ENCODE measurements around the gene DGUOK.
A peak's percentile ranks its signal among the peaks of the same experiment; 100 is the strongest.

DGUOK gene

DNA sequence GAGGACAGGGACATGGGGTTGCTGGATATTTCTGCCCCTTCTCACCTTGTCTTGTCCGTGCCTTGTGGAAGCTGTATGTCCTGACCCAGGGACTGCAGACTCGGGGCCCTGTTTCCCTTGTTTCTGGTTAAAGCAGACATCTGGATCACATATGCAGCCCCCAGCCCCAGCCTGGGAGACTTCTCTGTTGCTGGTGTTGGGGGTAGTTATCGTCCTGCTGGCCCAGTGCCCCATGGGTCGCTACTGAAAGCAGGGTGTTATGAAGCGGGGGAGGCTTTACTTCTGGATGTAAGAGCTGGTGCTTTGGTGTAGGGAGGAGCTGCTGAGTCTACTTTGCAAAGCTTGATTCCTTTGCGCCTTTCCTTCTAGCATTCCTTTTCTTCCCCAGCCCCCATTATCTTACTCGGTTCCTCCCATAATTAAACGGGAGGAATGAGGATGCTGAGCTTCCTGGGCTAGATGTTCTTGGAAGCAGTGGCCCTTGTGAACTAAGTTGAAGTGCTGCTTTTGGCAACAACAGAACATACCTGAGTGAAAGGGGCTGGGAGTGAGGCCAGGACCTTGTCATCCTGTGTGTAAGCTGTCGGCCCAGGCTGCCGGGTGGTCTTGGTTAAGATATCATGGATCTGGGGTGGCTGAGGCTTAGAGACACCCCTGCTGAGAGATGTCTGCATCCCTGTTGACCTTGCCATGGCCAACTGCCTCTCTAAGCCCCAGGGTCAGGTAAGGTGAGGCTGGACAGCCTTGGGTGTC lies 61.4 kb downstream of the DGUOK start:
- no peak overlapping the region for H2BK12ac ChIP-seq (ENCODE audit: low read length)
- H3K27me3 ChIP-seq (ENCODE audit: control insufficient read depth in 3 of 3, insufficient read depth in 3 of 3, low read depth in 1 of 3, low read length in 3 of 3), result peaks cover 0 to 11% (median 3%) of the 10 kb centered on the region in 3 experiments
- H3K23ac ChIP-seq (ENCODE audit: low read depth, low read length, poor library complexity), result peak overlapping the region; percentile 32
- H2BK5ac ChIP-seq (ENCODE audit: low read length), result no peak overlapping the region
- peak overlapping the region; percentile 62 for H2AK5ac ChIP-seq (ENCODE audit: low read depth, low read length)
- no peak overlapping the region for H3K4ac ChIP-seq (ENCODE audit: low read length)
- peak overlapping the region; percentile 47 for H3K14ac ChIP-seq (ENCODE audit: low read length)
- peak overlapping the region; percentile 55 for H3K18ac ChIP-seq (ENCODE audit: low read length)
- H3K27ac ChIP-seq (replicated peaks; ENCODE audit: low read length), result no peak overlapping the region
- H4K91ac ChIP-seq (ENCODE audit: low read depth, low read length, poor library complexity), result no peak overlapping the region
- no peak overlapping the region for H3K4me2 ChIP-seq (ENCODE audit: insufficient read depth, low read length, poor library complexity, severe bottlenecking)
- no CpG with 5 or more reads among the region's 10 CpGs for WGBS, 2 donors (ENCODE audit: extremely low coverage in 2 of 2, insufficient read length in 2 of 2, insufficient replicate concordance in 1 of 2)
- H2BK120ac ChIP-seq (ENCODE audit: low read depth, low read length), result peak overlapping the region; percentile 19
- H3K79me1 ChIP-seq (ENCODE audit: low read depth, low read length), result peaks cover 5% of the 10 kb centered on the region
- peaks cover 7 to 64% of the 10 kb centered on the region in 2 donors for H3K36me3 ChIP-seq (replicated peaks in 1 of 2; ENCODE audit: control insufficient read depth in 2 of 2, insufficient read depth in 2 of 2, low read length in 2 of 2)
- no peak for DNase-seq (ENCODE audit: low spot score)
- peaks cover 0 to under 1% of the 10 kb centered on the region in 2 donors for H3K9me3 ChIP-seq (replicated peaks in 1 of 2; ENCODE audit: control insufficient read depth in 2 of 2, insufficient read depth in 1 of 2, low read depth in 1 of 2, low read length in 2 of 2)
- H2BK15ac ChIP-seq (ENCODE audit: low read length), result no peak overlapping the region
- peaks cover 28 to 32% of the 10 kb centered on the region in 2 donors for H3K4me1 ChIP-seq (ENCODE audit: control insufficient read depth in 2 of 2, insufficient read depth in 1 of 2, low read depth in 1 of 2, low read length in 2 of 2)
- no peak overlapping the region for H2AFZ ChIP-seq (ENCODE audit: low read length)
- H3K9ac ChIP-seq (ENCODE audit: low read depth, low read length, poor library complexity), result no peak overlapping the region
- H3K4me3 ChIP-seq (ENCODE audit: low read length in 2 of 2), result peak overlapping the region in 1 of 2 donors; percentile 26
- no peak overlapping the region for H4K8ac ChIP-seq (ENCODE audit: low read depth, low read length)

DNA sequence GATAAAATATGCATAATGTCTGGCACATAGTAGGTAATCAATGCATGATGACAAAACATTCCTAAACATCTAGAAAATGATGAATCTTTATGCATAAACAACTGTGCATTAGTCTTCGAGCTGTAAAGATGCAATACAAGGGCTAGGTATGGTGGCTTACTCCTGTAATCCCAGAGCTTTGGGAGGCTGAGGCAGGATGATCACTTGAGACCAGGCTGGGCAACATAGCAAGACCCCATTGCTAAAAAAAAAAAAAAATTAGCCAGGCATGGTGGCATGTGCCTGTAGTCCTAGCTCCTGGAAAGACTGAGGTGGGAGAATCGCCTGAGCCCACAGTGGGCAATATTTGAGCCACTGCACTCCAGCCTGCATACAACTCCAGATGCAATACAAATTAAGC lies 63.3 kb downstream of the DGUOK start:
- Histone ChIP-seq H3K14ac (ENCODE audit: low read length) (no peak overlapping the region), H3K9ac (ENCODE audit: low read depth, low read length, poor library complexity) (no peak overlapping the region), H3K4me2 (ENCODE audit: insufficient read depth, low read length, poor library complexity, severe bottlenecking) (no peak overlapping the region), H3K9me3 (replicated peaks in 1 of 2; ENCODE audit: control insufficient read depth in 2 of 2, insufficient read depth in 1 of 2, low read depth in 1 of 2, low read length in 2 of 2) (peaks cover 0 to 1% of the 10 kb centered on the region in 2 donors), H3K4me3 (ENCODE audit: low read length in 2 of 2) (no peak overlapping the region), H3K18ac (ENCODE audit: low read length) (no peak overlapping the region), H2BK120ac (ENCODE audit: low read depth, low read length) (no peak overlapping the region), H3K27ac (replicated peaks; ENCODE audit: low read length) (no peak overlapping the region), H3K23ac (ENCODE audit: low read depth, low read length, poor library complexity) (no peak overlapping the region), H4K8ac (ENCODE audit: low read depth, low read length) (no peak overlapping the region), H2AK5ac (ENCODE audit: low read depth, low read length) (no peak overlapping the region), H3K4ac (ENCODE audit: low read length) (no peak overlapping the region), H2BK5ac (ENCODE audit: low read length) (no peak overlapping the region), H3K36me3 (replicated peaks in 1 of 2; ENCODE audit: control insufficient read depth in 2 of 2, insufficient read depth in 2 of 2, low read length in 2 of 2) (peaks cover 7 to 74% of the 10 kb centered on the region in 2 donors), H2AFZ (ENCODE audit: low read length) (no peak overlapping the region), H3K4me1 (ENCODE audit: control insufficient read depth in 2 of 2, insufficient read depth in 1 of 2, low read depth in 1 of 2, low read length in 2 of 2) (peaks cover 23 to 28% of the 10 kb centered on the region in 2 donors), H2BK12ac (ENCODE audit: low read length) (no peak overlapping the region), H3K27me3 (ENCODE audit: control insufficient read depth in 3 of 3, insufficient read depth in 3 of 3, low read depth in 1 of 3, low read length in 3 of 3) (no peaks in the 10 kb centered on the region), H4K91ac (ENCODE audit: low read depth, low read length, poor library complexity) (no peak overlapping the region), H3K79me1 (ENCODE audit: low read depth, low read length) (peaks cover 5% of the 10 kb centered on the region), H2BK15ac (ENCODE audit: low read length) (no peak overlapping the region)
- WGBS, 2 donors (ENCODE audit: extremely low coverage in 2 of 2, insufficient read length in 2 of 2, insufficient replicate concordance in 1 of 2), result no CpG with 5 or more reads among the region's 2 CpGs
- no peak for DNase-seq (ENCODE audit: low spot score)

DNA sequence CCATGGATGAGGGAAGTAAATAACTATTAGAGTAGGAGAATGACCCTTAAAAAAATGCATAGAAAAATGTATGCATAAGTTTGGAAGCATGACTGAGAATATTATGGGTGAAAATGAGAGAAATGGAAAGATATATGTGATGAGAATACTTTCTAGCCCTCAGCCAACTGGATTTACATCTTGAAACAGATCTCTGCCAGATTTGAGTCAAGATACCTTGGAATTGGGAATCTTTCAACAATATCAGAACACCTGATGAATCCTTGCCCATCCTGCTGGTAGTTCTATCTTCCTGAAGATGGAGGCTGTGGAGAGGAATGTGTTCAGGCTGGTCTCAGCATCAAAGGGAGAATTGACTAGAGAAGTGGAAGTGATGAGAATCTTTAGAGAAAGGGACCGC lies 63.9 kb downstream of the DGUOK start:
- Histone ChIP-seq H4K8ac (ENCODE audit: low read depth, low read length) (no peak overlapping the region), H3K4me3 (ENCODE audit: low read length in 2 of 2) (no peak overlapping the region), H2BK15ac (ENCODE audit: low read length) (no peak overlapping the region), H3K27ac (replicated peaks; ENCODE audit: low read length) (no peak overlapping the region), H3K36me3 (replicated peaks in 1 of 2; ENCODE audit: control insufficient read depth in 2 of 2, insufficient read depth in 2 of 2, low read length in 2 of 2) (peaks cover 7 to 74% of the 10 kb centered on the region in 2 donors), H3K4me1 (ENCODE audit: control insufficient read depth in 2 of 2, insufficient read depth in 1 of 2, low read depth in 1 of 2, low read length in 2 of 2) (peaks cover 23 to 28% of the 10 kb centered on the region in 2 donors), H3K9me3 (replicated peaks in 1 of 2; ENCODE audit: control insufficient read depth in 2 of 2, insufficient read depth in 1 of 2, low read depth in 1 of 2, low read length in 2 of 2) (peaks cover 0 to 1% of the 10 kb centered on the region in 2 donors), H2BK5ac (ENCODE audit: low read length) (no peak overlapping the region), H3K9ac (ENCODE audit: low read depth, low read length, poor library complexity) (no peak overlapping the region), H3K14ac (ENCODE audit: low read length) (no peak overlapping the region), H4K91ac (ENCODE audit: low read depth, low read length, poor library complexity) (no peak overlapping the region), H3K4ac (ENCODE audit: low read length) (no peak overlapping the region), H3K27me3 (ENCODE audit: control insufficient read depth in 3 of 3, insufficient read depth in 3 of 3, low read depth in 1 of 3, low read length in 3 of 3) (no peaks in the 10 kb centered on the region), H2BK120ac (ENCODE audit: low read depth, low read length) (no peak overlapping the region), H3K23ac (ENCODE audit: low read depth, low read length, poor library complexity) (no peak overlapping the region), H3K4me2 (ENCODE audit: insufficient read depth, low read length, poor library complexity, severe bottlenecking) (no peak overlapping the region), H3K79me1 (ENCODE audit: low read depth, low read length) (peaks cover 5% of the 10 kb centered on the region), H2AK5ac (ENCODE audit: low read depth, low read length) (no peak overlapping the region), H2BK12ac (ENCODE audit: low read length) (no peak overlapping the region), H2AFZ (ENCODE audit: low read length) (no peak overlapping the region), H3K18ac (ENCODE audit: low read length) (no peak overlapping the region)
- no peak for DNase-seq (ENCODE audit: low spot score)
- no CpG with 5 or more reads among the region's 1 CpG for WGBS, 2 donors (ENCODE audit: extremely low coverage in 2 of 2, insufficient read length in 2 of 2, insufficient replicate concordance in 1 of 2)

DNA sequence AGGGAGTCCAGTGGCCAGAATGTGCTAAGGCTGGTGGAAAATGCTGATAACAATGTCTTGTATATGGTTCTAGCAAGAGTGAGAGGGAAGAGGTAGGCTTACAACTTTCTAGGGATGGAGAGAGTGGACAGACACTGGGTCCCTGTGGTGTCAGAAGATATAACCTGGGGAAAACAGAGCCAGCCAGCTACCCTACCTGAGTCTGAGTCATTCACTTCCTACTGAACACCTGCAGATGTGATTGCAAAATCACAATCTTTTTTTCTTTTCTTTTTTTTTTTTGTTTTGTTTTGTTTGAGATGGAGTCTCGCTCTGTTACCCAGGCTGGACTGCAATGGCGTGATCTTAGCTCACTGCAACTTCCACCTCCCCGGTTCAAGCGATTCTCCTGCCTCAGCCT lies 65.4 kb downstream of the DGUOK start:
- H2BK5ac ChIP-seq (ENCODE audit: low read length), result no peak overlapping the region
- no peak overlapping the region for H2BK12ac ChIP-seq (ENCODE audit: low read length)
- peaks cover 12 to 13% of the 10 kb centered on the region in 2 donors for H3K4me1 ChIP-seq (ENCODE audit: control insufficient read depth in 2 of 2, insufficient read depth in 1 of 2, low read depth in 1 of 2, low read length in 2 of 2)
- H4K91ac ChIP-seq (ENCODE audit: low read depth, low read length, poor library complexity), result no peak overlapping the region
- no peak overlapping the region for H3K14ac ChIP-seq (ENCODE audit: low read length)
- H3K9me3 ChIP-seq (replicated peaks in 1 of 2; ENCODE audit: control insufficient read depth in 2 of 2, insufficient read depth in 1 of 2, low read depth in 1 of 2, low read length in 2 of 2), result peaks cover 0 to 1% of the 10 kb centered on the region in 2 donors
- no peak for DNase-seq (ENCODE audit: low spot score)
- H3K36me3 ChIP-seq (replicated peaks in 1 of 2; ENCODE audit: control insufficient read depth in 2 of 2, insufficient read depth in 2 of 2, low read length in 2 of 2), result peaks cover 5 to 68% of the 10 kb centered on the region in 2 donors
- H2BK120ac ChIP-seq (ENCODE audit: low read depth, low read length), result no peak overlapping the region
- no peak overlapping the region for H3K9ac ChIP-seq (ENCODE audit: low read depth, low read length, poor library complexity)
- H2AFZ ChIP-seq (ENCODE audit: low read length), result no peak overlapping the region
- no peak overlapping the region for H2BK15ac ChIP-seq (ENCODE audit: low read length)
- H3K23ac ChIP-seq (ENCODE audit: low read depth, low read length, poor library complexity), result no peak overlapping the region
- no peaks in the 10 kb centered on the region for H3K27me3 ChIP-seq (ENCODE audit: control insufficient read depth in 3 of 3, insufficient read depth in 3 of 3, low read depth in 1 of 3, low read length in 3 of 3)
- no peak overlapping the region for H3K4ac ChIP-seq (ENCODE audit: low read length)
- H3K79me1 ChIP-seq (ENCODE audit: low read depth, low read length), result peaks cover 5% of the 10 kb centered on the region
- no peak overlapping the region for H4K8ac ChIP-seq (ENCODE audit: low read depth, low read length)
- H3K4me3 ChIP-seq (ENCODE audit: low read length in 2 of 2), result no peak overlapping the region
- H3K27ac ChIP-seq (replicated peaks; ENCODE audit: low read length), result no peak overlapping the region
- H2AK5ac ChIP-seq (ENCODE audit: low read depth, low read length), result no peak overlapping the region
- no peak overlapping the region for H3K4me2 ChIP-seq (ENCODE audit: insufficient read depth, low read length, poor library complexity, severe bottlenecking)
- H3K18ac ChIP-seq (ENCODE audit: low read length), result no peak overlapping the region
- WGBS, 2 donors (ENCODE audit: extremely low coverage in 2 of 2, insufficient read length in 2 of 2, insufficient replicate concordance in 1 of 2), result no CpG with 5 or more reads among the region's 4 CpGs
